Activated T-cell treated with anti-CD3 and anti-CD28 coated beads for 48 hours (primary cell): ENCODE measurements around the gene CEP57L1.
"Not testable (repeated sequence)": the region's sequence is repeated elsewhere in the genome, so short reads cannot be mapped to it uniquely, and the experiment has no call there.

Experiments used
- DNase-seq: peaks from one replicate; pipeline ENCODE4 v3.0.0-alpha.2; 2020; ENCODE audit warnings: low read depth

The CEP57L1 gene

GRCh38 chr6:109112663-109113062, 17.4 kb downstream of the CEP57L1 start:
- not testable (repeated sequence) for DNase-seq

- DNase-seq = no peak
Observed at GRCh38 chr6:109117346-109118035, 22.2 kb downstream of the CEP57L1 start.

- DNase-seq = no peak
Observed at GRCh38 chr6:109118337-109118736, 23.0 kb downstream of the CEP57L1 start.

- no peak for DNase-seq
Observed at GRCh38 chr6:109118871-109119354, 23.6 kb downstream of the CEP57L1 start.

GRCh38 chr6:109121411-109121810, 26.1 kb downstream of the CEP57L1 start:
- DNase-seq = no peak

GRCh38 chr6:109124219-109124618, 28.9 kb downstream of the CEP57L1 start:
- no peak for DNase-seq

DNA sequence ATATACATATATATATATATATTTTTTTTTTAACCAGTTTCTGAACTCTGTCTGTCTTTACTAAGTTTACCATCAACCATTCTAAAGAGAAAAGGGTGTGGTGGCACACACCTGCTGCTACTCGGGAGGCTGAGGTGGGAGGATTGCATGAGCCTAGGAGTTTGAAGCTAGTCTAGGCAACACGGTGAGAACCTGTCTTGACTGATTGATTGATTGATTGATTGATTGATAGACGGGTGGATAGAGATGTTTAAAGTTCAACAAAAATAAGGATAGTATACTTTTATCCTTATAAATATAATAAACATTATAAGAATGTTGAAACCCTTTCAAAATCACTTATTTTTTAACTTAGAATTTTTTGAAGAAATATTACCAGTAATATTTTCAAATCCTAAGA, 30.2 kb downstream of the CEP57L1 start:
- DNase-seq = no peak

DNA sequence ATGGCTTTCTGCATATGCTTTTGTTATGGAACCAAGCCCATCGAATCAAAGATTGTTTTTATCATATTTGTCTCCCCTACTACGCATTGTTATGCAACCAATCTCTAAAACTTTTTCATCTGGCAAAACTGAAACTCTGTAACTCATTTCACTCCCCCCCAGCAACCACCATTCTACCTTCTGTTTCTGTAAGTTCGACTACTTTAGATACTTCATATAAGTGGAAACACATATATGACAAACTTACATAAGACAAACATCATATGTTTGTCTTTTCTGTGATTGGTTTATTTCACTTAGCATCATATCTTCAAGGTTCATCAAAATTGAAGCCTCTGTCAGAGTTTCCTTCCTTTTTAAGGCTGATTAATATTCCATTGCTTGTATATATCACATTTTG, 34.8 kb downstream of the CEP57L1 start:
- DNase-seq = no peak

DNA sequence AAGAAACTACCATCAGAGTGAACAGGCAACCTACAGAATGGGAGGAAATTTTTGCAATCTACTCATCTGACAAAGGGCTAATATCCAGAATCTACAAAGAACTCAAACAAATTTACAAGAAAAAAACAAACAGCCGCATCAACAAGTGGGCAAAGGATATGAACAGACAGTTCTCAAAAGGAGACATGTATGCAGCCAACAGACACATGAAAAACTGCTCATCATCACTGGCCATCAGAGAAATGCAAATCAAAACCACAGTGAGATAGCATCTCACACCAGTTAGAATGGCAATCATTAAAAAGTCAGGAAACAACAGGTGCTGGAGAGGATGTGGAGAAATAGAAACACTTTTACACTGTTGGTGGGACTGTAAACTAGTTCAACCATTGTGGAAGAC, 40.3 kb downstream of the CEP57L1 start:
- DNase-seq = not testable (repeated sequence)

GRCh38 chr6:109136039-109136438, 40.7 kb downstream of the CEP57L1 start:
- DNase-seq = not testable (repeated sequence)

GRCh38 chr6:109136530-109136929, 41.2 kb downstream of the CEP57L1 start:
- DNase-seq = not testable (repeated sequence)

DNA sequence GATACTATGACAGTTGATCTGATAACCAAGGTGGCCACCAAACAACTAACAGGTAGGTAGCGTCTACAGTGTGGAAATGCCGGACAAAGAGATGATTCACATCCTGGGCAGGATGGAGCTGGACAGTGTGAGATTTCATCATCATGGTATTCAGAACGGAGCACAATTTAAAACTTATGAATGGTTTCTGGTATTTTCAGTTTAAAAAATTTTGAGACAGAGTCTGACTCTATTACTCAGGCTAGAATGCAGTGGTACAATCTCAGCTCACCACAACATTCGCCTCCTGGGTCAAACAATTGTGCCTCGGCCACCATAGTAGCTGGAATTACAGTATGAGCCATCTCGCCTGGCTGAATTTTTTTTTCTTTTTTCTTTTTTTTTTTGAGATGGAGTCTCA, 43.8 kb downstream of the CEP57L1 start:
- DNase-seq = no peak

- DNase-seq = not testable (repeated sequence)
Observed at GRCh38 chr6:109142067-109142466, 46.8 kb downstream of the CEP57L1 start.

DNA sequence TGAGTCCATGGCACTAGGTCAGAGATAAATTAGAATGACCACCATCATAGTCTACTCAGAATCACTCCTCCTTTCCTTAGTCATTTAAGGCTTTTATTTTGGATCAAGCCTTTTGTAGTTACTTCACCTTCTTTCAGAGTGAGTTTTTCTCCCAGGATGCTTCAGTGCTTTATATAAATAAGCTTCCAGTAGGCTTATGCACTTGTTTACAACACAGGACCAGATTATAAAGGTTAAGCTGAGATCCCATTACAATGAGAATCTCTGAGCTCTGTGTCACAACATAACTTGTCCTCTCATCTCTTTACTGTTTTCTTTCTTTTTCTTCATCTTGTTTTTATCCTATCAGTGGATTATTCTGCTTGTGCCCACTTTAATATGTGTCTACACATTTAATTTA, 47.9 kb downstream of the CEP57L1 start:
- no peak for DNase-seq

- DNase-seq = not testable (repeated sequence)
Observed at GRCh38 chr6:109148251-109148650, 52.9 kb downstream of the CEP57L1 start.

DNA sequence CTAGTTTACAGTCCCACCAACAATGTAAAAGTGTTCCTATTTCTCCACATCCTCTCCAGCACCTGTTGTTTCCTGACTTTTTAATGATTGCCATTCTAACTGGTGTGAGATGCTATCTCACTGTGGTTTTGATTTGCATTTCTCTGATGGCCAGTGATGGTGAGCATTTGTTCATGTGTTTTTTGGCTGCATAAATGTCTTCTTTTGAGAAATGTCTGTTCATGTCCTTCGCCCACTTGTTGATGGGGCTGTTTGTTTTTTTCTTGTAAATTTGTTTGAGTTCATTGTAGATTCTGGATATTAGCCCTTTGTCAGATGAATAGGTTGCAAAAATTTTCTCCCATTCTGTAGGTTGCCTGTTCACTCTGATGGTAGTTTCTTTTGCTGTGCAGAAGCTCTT, 53.4 kb downstream of the CEP57L1 start:
- DNase-seq = not testable (repeated sequence)

DNA sequence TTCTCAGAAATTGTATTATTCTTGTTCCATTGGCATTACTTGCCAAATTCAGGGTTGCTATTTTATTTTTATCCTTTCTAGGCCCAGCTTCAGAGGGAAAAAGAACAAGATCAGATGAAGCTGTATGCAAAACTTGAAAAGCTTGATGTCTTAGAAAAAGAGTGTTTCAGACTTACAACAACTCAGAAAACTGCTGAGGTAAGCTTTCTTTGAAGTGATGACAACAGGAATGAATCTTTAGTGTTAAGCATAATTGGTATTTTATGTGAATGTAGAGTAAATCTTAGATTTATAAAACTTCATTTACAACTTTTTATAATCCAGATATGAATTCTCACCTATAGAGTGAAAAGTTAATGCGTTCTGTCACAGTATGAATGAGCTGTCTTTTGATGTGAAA, 58.4 kb downstream of the CEP57L1 start:
- DNase-seq = no peak

DNA sequence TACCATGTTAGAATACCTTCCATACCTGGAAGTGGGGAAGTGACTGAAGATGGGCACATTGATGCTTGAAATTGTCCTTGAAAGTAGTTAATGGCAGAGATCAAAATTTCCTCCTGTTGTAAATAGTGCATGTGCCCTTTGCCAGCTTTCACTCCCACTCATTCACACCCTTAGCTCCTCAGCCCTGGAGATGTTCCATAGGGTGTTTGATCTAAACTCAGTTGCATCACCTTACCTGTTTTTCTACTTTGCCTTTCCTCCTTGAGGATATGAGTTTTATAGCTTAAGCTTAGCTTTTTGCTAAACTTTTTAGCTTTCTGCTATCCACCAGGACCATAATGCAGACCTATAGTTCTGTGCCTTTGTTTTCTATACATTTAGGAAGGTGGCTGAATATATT, 69.0 kb downstream of the CEP57L1 start:
- no peak for DNase-seq

DNA sequence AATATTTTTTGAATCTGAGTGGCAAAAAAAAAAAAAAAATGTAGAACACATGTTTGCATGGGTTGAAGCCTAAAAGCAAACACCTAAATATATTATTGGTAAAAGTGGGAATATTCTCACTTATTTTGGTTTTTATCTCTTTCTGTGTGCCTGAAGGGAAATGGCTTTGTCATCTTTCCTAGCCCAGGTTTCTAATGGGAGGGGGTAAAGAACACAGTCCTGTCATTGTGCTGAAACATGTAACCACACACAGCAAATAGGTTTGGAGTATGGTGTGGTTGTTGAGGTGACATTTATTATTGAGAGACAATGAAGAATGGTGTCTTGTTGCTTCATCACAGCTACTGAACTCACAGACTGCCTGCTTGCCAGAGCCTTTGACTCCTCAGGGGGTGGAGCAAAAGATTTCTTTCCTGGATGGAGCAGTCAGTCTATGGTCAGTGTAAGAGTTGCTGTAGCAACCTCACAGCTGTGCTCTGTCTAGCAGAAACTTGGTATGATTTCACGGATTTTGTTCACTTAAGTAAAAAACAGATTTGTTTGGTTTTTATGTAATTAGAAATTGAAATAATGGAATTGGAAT, 70.2 kb downstream of the CEP57L1 start:
- DNase-seq = no peak

DNA sequence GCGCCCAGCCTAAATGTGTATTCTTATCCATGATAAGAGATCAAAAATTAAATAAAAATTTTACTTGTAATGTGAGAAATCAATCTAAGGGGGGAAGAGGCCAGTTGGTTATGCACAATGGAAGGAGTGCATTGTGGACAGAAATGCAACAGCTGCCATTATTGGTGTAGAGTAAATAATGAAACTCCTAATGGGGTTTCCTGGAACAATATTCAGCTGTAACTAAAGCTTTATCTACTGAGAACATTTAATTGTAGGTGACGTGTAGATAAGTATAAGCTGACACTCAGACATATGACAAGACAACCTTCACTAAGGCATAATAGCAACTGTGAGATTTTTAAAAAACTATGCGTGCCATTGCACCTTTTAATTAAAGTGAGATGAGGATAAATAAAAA, 71.4 kb downstream of the CEP57L1 start:
- no peak for DNase-seq

DNA sequence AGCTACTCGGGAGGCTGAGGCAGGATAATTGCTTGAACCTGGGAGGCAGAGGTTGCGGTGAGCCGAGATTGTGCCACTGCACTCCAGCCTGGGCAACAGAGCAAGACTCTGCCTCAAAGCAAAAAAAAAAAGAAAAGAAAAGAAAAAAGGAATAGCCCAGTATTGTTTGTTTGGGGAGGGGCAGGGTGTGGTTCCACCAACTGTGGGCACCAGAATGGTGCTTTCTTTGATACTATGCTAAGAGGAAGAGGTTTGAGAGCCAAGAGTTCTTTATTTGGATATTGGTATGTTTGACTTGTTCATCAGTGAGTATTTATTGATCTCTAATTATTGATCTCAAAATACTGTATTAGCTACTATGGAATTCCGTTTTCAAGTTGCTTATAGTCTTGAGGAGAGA, 72.3 kb downstream of the CEP57L1 start:
- DNase-seq = no peak

DNA sequence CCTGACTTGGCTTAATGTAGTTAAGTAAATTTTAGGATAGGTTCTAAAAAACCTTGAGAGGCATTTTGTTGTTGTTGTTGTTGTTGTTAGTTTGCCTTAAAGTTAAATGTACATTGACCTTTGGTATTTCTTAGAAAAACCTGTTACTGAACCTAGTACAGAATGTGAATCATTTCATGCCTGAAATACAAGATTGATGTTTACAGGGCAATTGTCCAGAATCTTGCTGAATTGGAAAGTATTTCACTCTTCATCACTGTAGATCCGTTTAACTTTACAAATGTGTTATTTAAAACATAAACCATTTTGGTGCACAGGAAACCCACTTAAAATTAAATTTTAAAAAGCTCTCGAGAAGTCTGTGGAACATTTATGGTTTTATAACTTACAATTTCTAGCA, 75.0 kb downstream of the CEP57L1 start:
- no peak for DNase-seq

DNA sequence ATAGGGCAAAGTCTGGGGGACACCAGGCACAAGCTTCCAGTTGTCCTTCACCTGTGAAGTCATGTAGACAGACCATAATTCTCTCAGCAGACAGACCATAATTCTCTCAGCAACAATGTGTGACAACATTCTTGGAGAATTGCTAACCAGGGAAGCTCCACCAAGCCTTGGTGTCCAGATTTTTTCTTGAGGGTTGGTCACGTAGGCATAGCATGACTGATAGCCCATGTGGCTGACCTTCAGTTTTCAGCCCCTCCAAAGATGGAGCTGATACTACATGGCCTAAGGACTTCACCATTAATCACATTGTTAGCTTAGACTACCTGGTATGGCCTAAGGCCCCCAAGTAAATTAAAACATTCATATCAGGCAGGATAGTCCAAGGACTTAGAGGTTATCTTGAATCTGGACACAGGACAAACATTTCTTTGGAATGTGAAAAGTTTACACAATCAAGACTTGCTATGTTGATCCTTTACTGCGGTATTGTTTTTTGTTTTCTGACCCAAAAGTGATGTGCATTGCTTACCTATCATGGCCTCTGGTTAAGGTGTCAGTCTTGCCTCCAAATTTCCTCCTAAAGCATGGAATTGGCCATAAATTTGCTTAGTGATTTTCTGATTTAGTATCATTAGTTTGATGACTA, 76.9 kb downstream of the CEP57L1 start:
- no peak for DNase-seq
